Epithelial cell of esophagus (primary cell): ENCODE data around the gene HIRIP3.
A peak's percentile ranks its signal among the peaks of the same experiment; 100 is the strongest.

Experiments used
- DNase-seq: peaks from one replicate; pipeline ENCODE4 v3.0.0; 2010; ENCODE audit warnings: low read depth
- H3K4me3 ChIP-seq: 2 replicates; pipeline ENCODE4 v1.5.1; 2011; ENCODE audit warnings: mild to moderate bottlenecking, low read length, control low read depth
- CTCF ChIP-seq: IDR thresholded peaks from 2 replicates; pipeline ENCODE4 v1.5.1; 2011; ENCODE audit warnings: low read depth, mild to moderate bottlenecking, low read length, control low read depth, inconsistent platforms; ENCODE audit not compliant: insufficient read depth; ENCODE audit errors: missing control alignments

HIRIP3 gene

DNA sequence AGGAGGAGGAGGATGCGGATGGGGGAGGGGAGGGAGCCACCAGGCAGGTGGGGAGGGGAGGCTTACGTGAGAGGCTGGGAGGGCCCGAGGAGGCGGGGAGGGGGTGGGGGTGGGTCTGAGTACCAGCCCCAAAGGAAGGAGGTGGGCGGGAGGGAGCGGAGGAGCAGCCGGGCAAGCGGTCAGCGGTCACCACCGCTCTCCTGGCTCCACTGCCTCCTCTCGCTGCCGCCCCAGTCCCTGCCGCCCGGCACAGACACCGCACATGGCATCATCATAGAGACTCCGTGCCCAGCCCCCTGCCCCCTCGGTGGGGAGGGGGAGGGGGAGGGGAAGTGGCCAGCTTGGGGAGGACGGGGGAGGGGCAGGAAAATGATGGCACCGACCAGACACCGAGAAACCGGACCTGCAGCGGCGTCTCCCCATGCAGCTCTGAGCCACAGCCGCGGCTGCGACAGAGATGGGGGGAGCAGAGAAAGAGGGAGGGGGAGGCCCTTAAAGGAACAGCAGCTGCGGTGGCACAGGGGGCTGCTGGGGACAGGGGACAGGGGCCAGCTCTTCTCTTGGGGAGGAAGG, 35.5 kb upstream of the HIRIP3 start, which contains the start of gene TLCD3B:
Gene TLCD3B (minus strand): TSS at position 431 of the 573 bp plus-strand sequence. CDS start 744 bp downstream, outside the sequence.
- H3K4me3 ChIP-seq = no peak within 1 kb of the TSS
- TF ChIP-seq CTCF = no peak
- DNase-seq = no peak

DNA sequence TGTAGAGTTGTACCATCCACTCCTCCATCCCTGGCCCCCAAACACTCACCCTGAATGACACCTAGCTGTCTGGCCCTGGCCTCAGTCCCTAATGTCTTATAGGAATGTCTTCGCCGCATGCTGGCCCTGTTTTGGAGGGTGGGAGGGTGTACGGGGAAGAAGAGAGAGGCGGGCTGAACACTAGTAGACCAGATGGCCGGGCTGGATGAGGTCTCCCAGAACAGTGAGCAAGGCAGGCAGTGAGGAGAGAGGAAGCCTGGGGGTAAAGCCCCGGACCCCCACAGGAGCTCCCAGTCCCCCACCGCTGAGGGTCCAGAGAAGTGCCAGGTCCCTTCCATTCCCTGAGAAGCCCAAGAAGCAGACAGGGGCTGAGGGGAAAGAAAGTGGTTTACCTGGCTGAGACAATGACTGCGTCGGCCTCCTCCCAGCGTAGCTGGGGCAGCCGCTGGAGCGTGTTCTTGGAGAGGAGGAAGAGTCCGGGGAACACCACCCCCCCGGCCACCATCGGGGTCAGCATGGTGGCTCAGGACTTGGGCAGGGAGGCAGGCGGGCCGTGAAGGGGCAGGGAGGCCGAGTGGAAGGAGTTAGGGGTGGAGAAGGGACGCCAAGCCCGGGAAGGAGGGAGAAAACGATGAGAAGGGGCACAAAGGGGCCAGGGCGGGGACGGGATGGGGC, 34.7 kb upstream of the HIRIP3 start:
- H3K4me3 ChIP-seq = no peak overlapping the region
- no peak for DNase-seq
- no peak for TF ChIP-seq CTCF

- no peak overlapping the region for H3K4me3 ChIP-seq
- no peak for TF ChIP-seq CTCF
- peak; percentile 29 for DNase-seq
Observed at GRCh38 chr16:30028438-30029076, 33.1 kb upstream of the HIRIP3 start.

DNA sequence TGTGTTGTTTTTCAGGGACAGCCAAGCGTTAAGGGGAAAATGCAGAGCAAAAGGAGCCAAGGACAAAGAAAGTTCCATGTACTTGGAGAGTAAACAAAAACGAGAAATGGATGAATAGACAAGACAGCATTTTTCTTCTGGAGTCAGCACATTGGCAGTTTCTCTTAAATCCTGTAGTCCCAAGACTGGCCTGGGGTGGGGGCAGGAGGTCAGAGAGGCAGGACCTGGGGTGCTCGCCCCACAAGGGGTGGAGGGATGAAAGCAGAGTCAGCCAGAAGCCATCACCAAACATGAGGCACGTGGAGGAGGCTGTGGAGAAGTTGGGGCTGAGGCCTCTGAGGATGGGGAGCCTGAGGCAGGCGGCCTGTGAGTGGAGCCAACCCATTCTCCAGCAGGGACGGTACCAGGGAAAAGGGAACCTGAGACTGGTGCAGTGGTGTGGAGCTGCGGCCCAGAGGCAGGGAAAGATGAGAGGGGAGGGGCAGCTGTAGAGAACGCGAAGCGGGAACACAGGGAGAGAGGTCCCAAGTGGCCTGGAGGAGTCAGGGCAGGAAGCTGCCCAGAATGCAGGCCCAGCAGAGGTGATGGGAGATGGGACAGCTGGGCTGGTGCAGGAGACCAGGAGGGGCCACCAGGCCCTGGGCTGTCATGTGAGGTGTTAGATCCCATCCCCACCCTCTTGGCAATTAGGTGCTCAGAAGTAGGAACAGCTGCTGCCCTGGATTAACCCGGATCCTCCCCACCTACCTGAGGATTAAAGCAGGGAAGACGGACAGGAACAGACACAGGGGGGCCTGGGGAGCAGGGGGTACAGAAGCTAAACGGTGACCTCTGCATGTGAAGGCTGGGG, 32.4 kb upstream of the HIRIP3 start:
- H3K4me3 ChIP-seq = no peak overlapping the region
- TF ChIP-seq CTCF = no peak
- DNase-seq = no peak

DNA sequence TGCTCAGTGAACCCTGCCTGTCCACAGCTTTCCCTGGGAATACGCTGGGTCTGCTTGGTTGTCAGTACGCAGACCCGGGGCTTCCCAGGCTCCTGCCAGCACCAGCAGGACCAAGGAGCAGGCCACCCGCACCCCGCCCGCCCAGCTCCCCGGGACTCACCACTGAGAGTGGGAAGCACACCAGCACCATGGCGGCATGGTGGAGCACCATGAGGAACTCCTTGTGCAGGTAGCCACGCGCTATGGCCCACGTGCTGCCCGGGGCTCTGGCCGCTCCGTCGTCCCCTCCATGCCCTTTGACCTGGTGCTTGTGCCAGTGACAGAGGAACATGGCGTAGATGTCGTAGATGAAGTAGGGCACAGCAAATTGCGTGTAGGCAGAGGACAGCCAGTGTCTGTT, 31.0 kb upstream of the HIRIP3 start:
- TF ChIP-seq CTCF = no peak
- H3K4me3 ChIP-seq = no peak overlapping the region
- DNase-seq = no peak

- no peak overlapping the region for H3K4me3 ChIP-seq
- DNase-seq = no peak
- no peak for TF ChIP-seq CTCF
Observed at GRCh38 chr16:30025574-30025973, 30.2 kb upstream of the HIRIP3 start.
